SU-DHL-6 (cell line): ENCODE data around the gene SPAG7.

Source experiments
- H2AFZ ChIP-seq: fragments of 200-600 bp; sonication (generic); 2 replicates; pipeline ENCODE4 v1.6.1; 2014; ENCODE audit warnings: low read depth, mild to moderate bottlenecking, moderate library complexity, mixed read lengths, antibody characterized with exemption, low read length; ENCODE audit not compliant: severe bottlenecking
- H3F3A ChIP-seq: fragments of 200-600 bp; shearing (Covaris generic); 2 replicates; pipeline ENCODE4 v1.6.0; 2016; ENCODE audit warnings: antibody characterized with exemption, mild to moderate bottlenecking; ENCODE audit not compliant: insufficient read depth
- H3K27ac ChIP-seq: fragments of 200-600 bp; sonication (generic); 2 replicates; pipeline ENCODE4 v1.5.1; 2016; ENCODE audit warnings: low read depth, mild to moderate bottlenecking, low read length, moderate library complexity, mixed read lengths
- H3K27me3 ChIP-seq: fragments of 200-600 bp; sonication (generic), shearing (Covaris generic); 2 replicates; pipeline ENCODE4 v1.6.0; 2014; ENCODE audit warnings: mild to moderate bottlenecking, low read length
- H3K36me3 ChIP-seq: fragments of 200-600 bp; sonication (generic); 2 replicates; pipeline ENCODE4 v1.6.1; 2014; ENCODE audit warnings: mild to moderate bottlenecking, low read length, mixed read lengths
- H3K4me2 ChIP-seq: fragments of 300-600, 200-600 bp; shearing (Covaris generic), sonication (generic); 2 replicates; pipeline ENCODE4 v1.6.0; 2014; ENCODE audit warnings: low read length, low read depth, mild to moderate bottlenecking; ENCODE audit not compliant: poor library complexity, severe bottlenecking
- H3K4me3 ChIP-seq: fragments of 200-600 bp; sonication (generic); 2 replicates; pipeline ENCODE4 v1.5.1; 2014; ENCODE audit warnings: antibody characterized with exemption, low read length, mild to moderate bottlenecking, mixed read lengths; ENCODE audit not compliant: insufficient read depth, poor library complexity, severe bottlenecking
- H3K79me2 ChIP-seq: fragments of 200-600 bp; sonication (generic); 2 replicates; pipeline ENCODE4 v1.6.1; 2014; ENCODE audit warnings: mild to moderate bottlenecking, low read length, moderate library complexity; ENCODE audit not compliant: insufficient read depth
- H3K9ac ChIP-seq: fragments of 200-600 bp; sonication (generic); 2 replicates; pipeline ENCODE4 v1.7.0; 2014; ENCODE audit warnings: mild to moderate bottlenecking, low read length
- H3K9me2 ChIP-seq: fragments of 200-600 bp; sonication (generic); replicated peaks from 2 replicates; pipeline ENCODE4 v1.6.1; 2014; ENCODE audit warnings: low read length; ENCODE audit not compliant: insufficient read depth
- H3K9me3 ChIP-seq: fragments of 200-600 bp; sonication (generic); 2 replicates; pipeline ENCODE4 v1.6.1; 2014; ENCODE audit warnings: low read length, mixed read lengths; ENCODE audit not compliant: insufficient read depth
- H4K20me1 ChIP-seq: fragments of 200-600 bp; sonication (generic); 2 replicates; pipeline ENCODE4 v1.6.1; 2014; ENCODE audit warnings: low read depth, mild to moderate bottlenecking, antibody characterized with exemption, low read length, moderate library complexity, mixed read lengths
- EZH2phosphoT487 ChIP-seq: fragments of 200-600 bp; sonication (generic), shearing (Covaris generic); conservative IDR thresholded peaks from 2 replicates; pipeline ENCODE4 v1.6.1; 2018; ENCODE audit warnings: mild to moderate bottlenecking, antibody characterized with exemption, low read length, moderate library complexity, mixed read lengths
- TF ChIP-seq, protein P1 (sequence below): fragments of 200-600 bp; sonication (generic); IDR thresholded peaks from one replicate; pipeline ENCODE4 v1.5.1; 2017; ENCODE audit warnings: antibody characterized with exemption, mild to moderate bottlenecking, low read length, moderate library complexity; ENCODE audit not compliant: insufficient read depth, poor library complexity, severe bottlenecking

The SPAG7 gene

DNA sequence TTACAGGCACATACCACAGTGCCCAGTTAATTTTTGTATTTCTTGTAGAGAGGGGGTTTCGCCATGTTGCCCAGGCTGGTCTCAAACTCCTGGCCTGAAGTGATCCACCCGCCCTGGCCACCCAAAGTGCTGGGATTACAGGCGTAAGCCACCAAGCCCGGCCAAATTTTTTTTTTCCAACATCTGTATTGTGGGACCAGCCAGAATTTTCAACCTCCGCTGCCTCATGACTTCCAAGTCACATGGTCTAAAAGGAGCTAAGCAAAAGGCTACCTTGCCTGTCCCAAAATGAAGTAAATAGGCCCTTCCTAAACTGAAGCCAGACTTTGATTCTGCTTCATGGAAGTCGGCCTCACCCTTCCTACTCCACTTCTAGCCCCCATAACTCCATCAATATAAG, 4.2 kb upstream of the SPAG7 start:
- no peaks in the 10 kb centered on the region for H3K9me2 ChIP-seq
- H3K4me2 ChIP-seq, result no peak overlapping the region
- no peak overlapping the region for H3K9ac ChIP-seq
- 0 out of 2 replicates have a peak, but pooled peaks cover under 1% of the 10 kb centered on the region for H3K79me2 ChIP-seq
- TF ChIP-seq, protein P1, sequence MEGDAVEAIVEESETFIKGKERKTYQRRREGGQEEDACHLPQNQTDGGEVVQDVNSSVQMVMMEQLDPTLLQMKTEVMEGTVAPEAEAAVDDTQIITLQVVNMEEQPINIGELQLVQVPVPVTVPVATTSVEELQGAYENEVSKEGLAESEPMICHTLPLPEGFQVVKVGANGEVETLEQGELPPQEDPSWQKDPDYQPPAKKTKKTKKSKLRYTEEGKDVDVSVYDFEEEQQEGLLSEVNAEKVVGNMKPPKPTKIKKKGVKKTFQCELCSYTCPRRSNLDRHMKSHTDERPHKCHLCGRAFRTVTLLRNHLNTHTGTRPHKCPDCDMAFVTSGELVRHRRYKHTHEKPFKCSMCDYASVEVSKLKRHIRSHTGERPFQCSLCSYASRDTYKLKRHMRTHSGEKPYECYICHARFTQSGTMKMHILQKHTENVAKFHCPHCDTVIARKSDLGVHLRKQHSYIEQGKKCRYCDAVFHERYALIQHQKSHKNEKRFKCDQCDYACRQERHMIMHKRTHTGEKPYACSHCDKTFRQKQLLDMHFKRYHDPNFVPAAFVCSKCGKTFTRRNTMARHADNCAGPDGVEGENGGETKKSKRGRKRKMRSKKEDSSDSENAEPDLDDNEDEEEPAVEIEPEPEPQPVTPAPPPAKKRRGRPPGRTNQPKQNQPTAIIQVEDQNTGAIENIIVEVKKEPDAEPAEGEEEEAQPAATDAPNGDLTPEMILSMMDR, result no peak
- TF ChIP-seq EZH2phosphoT487, result no peak
- no peak overlapping the region for H3K4me3 ChIP-seq
- no peaks in the 10 kb centered on the region for H3K27me3 ChIP-seq
- H3K36me3 ChIP-seq, result no peaks in the 10 kb centered on the region
- H3K9me3 ChIP-seq, result no peaks in the 10 kb centered on the region
- no peaks in the 10 kb centered on the region for H4K20me1 ChIP-seq
- H2AFZ ChIP-seq, result no peak overlapping the region
- H3F3A ChIP-seq, result no peaks in the 10 kb centered on the region
- no peak overlapping the region for H3K27ac ChIP-seq

DNA sequence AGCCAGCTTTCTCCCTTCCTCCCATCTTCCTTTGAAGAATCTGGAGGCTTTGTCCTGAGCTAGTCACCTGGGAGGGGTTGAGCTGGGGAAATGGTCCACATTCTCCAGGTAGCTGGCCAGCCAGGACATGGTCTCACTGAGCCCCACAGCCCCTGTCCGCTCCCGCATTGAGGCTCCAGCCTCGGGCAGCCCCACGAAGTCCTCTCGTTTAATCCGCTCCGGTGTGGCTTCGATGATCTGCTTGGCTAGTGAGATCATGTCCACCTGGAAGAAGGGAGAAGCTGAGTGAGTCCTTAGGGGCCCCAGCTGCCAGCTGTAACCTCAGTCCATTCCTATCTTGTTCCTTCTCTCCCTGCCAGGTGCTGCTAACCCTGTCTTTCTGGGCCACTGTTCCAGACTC, 2.7 kb upstream of the SPAG7 start:
- Histone ChIP-seq H3K9me3 (no peaks in the 10 kb centered on the region), H3K4me3 (no peak overlapping the region), H3F3A (no peaks in the 10 kb centered on the region), H3K4me2 (no peak overlapping the region), H3K36me3 (no peaks in the 10 kb centered on the region), H3K9me2 (no peaks in the 10 kb centered on the region), H3K79me2 (peaks cover 8% of the 10 kb centered on the region; the same call in 1 of the 2 replicates), H3K27ac (no peak overlapping the region), H3K9ac (no peak overlapping the region), H2AFZ (no peak overlapping the region), H4K20me1 (no peaks in the 10 kb centered on the region), H3K27me3 (no peaks in the 10 kb centered on the region)
- TF ChIP-seq, protein P1, result no peak
- TF ChIP-seq EZH2phosphoT487, result no peak

DNA sequence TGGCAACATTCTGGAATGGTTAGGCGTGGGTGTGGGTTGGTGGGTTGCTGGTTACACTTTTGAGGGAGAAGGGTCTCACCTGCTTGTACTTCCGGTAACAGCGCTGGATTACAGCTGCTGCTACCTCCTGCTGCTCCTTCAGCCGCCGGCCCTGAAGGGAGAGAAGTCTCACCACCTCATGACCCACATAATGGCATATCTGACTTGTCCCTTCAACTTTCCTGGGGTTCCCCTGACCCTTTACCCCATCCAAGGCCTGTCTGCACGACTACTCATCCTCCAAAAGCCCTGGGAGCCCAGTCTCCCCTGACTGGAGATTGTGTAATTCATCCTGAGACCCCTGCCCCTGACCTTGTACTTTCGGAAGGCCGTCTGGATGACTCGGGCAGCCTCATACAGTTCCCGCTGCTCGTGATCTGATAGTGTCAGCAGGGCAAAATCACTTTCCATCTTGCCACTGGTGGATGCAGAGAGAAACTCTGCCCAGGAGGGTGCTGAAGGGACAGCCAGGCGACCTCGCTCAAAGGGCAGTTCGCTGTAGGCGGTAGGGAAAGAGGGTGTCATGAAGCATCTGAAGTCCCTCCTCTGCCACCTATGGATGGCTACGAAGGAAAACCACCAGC, 2.0 kb upstream of the SPAG7 start:
- Histone ChIP-seq H3K36me3 (no peaks in the 10 kb centered on the region), H3K79me2 (peaks cover 8% of the 10 kb centered on the region; the same call in 1 of the 2 replicates), H2AFZ (no peak overlapping the region), H3K27me3 (no peaks in the 10 kb centered on the region), H3K4me2 (no peak overlapping the region), H3F3A (no peaks in the 10 kb centered on the region), H3K9me3 (no peaks in the 10 kb centered on the region), H4K20me1 (no peaks in the 10 kb centered on the region), H3K9ac (no peak overlapping the region), H3K4me3 (no peak overlapping the region), H3K27ac (no peak overlapping the region), H3K9me2 (no peaks in the 10 kb centered on the region)
- TF ChIP-seq, protein P1, result no peak
- TF ChIP-seq EZH2phosphoT487, result no peak
